HepG2 (cell line): ENCODE results near the gene TMED6. TPM values are rescaled to one million over a fixed set of nuclear protein-coding genes. Genes with fewer than 3 reads are reported as not detected.

Source experiments
- ATM ChIP-seq: fragments of 450-650 bp; IDR thresholded peaks from 2 replicates; pipeline ENCODE4 v1.7.1; 2017; ENCODE audit warnings: mild to moderate bottlenecking, borderline replicate concordance
- BORCS8-MEF2B ChIP-seq: sonication (generic); formaldehyde crosslinking; IDR thresholded peaks from 2 replicates; pipeline ENCODE4 v1.8.0; 2022; ENCODE audit warnings: mild to moderate bottlenecking, missing genetic modification reagents
- PAWR ChIP-seq: sonication (generic); formaldehyde crosslinking; IDR thresholded peaks from 2 replicates; pipeline ENCODE4 v1.4.0; 2020; ENCODE audit warnings: missing genetic modification reagents, mild to moderate bottlenecking, borderline replicate concordance
- PHF20 ChIP-seq: sonication (generic); formaldehyde crosslinking; IDR thresholded peaks from 2 replicates; pipeline ENCODE4 v1.5.0; 2020; ENCODE audit warnings: mild to moderate bottlenecking, missing genetic modification reagents
- ZNF235 ChIP-seq: sonication (generic); formaldehyde crosslinking; IDR thresholded peaks from 2 replicates; pipeline ENCODE4 v1.8.1; 2023; ENCODE audit warnings: mild to moderate bottlenecking, missing genetic modification reagents, borderline replicate concordance
- ZNF883 ChIP-seq: sonication (generic); formaldehyde crosslinking; IDR thresholded peaks from 2 replicates; pipeline ENCODE4 v1.5.1; 2020; ENCODE audit warnings: mild to moderate bottlenecking, missing genetic modification reagents; ENCODE audit errors: not compliant biosample characterization
- polyA plus RNA-seq, 8 experiments: library from polyadenylated mRNA; depleted of rRNA in 3 of 8; stranded (reverse) in 7 of 8; unstranded in 1 of 8; fragments of >200 nt; fragmentation: Illumina TruSeq in 4 of 8; extraction: Trizol in 4 of 8; gene quantifications; 2 replicates each; pipeline versions ENCODE4 v1.2.1 to v1.2.3, GENCODE V29; 2011 to 2016; ENCODE audit warnings: low read depth in 4 of 8, missing spikeins in 1 of 8, mixed read lengths in 1 of 8; ENCODE audit not compliant: insufficient read depth in 1 of 8
- total RNA-seq, 5 experiments: library from RNA; depleted of rRNA; stranded (reverse); fragments of >200 nt; fragmentation: Illumina TruSeq; extraction: Trizol; gene quantifications; 2 replicates each; pipeline ENCODE4 v1.2.3, GENCODE V29; 2016; ENCODE audit warnings: low read depth in 1 of 5
- TF ChIP-seq, protein P1 (sequence below): sonication (generic); formaldehyde crosslinking; IDR thresholded peaks from 2 replicates; pipeline ENCODE4 v1.4.0; 2020; ENCODE audit warnings: missing genetic modification reagents
- TF ChIP-seq, protein P2 (sequence below): sonication (generic); formaldehyde crosslinking; IDR thresholded peaks from 2 replicates; pipeline ENCODE4 v1.4.0; 2020; ENCODE audit warnings: missing genetic modification reagents
- TF ChIP-seq, protein P3 (sequence below): sonication (generic); formaldehyde crosslinking; conservative IDR thresholded peaks from 2 replicates; pipeline ENCODE4 v1.5.0; 2020; ENCODE audit warnings: missing genetic modification reagents
- TF ChIP-seq, protein P4 (sequence below): IDR thresholded peaks from 2 replicates; pipeline ENCODE4 v1.6.1; 2016; ENCODE audit warnings: low read depth, missing genetic modification reagents, missing compliant biosample characterization

The TMED6 gene
- total and polyA plus RNA-seq, 2 of the 13 experiments (the other 11 are each of a cell fraction or from before 2014, with no cell fraction given) = 9.8 to 14.4 TPM

DNA sequence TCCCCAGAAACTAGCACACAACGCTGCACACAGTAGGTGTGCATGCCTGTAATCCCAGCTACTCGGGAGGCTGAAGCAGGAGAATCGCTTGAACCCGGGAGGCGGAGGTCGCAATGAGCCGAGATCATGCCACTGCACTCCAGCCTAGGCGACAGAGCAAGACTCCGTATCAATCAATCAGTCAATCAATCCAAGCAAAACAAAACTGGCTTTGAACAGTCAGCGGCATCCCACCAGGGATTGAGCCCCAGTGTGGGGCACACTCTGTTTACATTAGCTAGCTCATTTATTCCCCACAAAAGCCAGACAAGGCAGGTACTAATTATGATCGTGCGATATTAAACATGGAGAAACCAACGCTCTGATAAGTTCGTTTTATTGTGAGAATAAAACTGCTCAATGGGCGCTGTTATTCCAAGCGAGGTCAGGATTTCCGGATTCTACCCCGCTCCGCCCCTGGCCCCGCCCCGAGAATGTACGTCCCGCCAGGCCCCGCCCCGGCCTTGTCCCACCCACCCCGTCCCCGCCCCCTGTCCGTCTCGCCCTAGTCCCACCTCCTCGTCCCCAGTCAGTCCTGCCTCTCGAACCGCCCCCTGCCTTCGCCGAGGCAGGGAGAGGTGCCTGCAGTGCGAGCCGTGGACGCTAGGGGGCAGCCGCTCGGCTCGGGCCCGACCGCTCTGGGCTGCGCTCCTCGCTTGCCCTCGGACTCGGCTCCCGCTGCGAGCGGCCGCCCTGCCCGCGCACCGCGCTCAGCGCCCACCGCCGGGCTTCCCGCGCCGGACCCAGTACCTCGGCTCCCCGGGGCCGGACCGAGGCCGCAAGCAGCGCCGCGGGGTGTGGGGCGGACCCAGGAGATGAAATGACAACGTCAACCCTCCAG, 40.7 kb downstream of the TMED6 start, which contains the start of gene VPS4A (continued):
- no peak for TF ChIP-seq ZNF883 (CRISPR knock-in tag)
- TF ChIP-seq, protein P1, sequence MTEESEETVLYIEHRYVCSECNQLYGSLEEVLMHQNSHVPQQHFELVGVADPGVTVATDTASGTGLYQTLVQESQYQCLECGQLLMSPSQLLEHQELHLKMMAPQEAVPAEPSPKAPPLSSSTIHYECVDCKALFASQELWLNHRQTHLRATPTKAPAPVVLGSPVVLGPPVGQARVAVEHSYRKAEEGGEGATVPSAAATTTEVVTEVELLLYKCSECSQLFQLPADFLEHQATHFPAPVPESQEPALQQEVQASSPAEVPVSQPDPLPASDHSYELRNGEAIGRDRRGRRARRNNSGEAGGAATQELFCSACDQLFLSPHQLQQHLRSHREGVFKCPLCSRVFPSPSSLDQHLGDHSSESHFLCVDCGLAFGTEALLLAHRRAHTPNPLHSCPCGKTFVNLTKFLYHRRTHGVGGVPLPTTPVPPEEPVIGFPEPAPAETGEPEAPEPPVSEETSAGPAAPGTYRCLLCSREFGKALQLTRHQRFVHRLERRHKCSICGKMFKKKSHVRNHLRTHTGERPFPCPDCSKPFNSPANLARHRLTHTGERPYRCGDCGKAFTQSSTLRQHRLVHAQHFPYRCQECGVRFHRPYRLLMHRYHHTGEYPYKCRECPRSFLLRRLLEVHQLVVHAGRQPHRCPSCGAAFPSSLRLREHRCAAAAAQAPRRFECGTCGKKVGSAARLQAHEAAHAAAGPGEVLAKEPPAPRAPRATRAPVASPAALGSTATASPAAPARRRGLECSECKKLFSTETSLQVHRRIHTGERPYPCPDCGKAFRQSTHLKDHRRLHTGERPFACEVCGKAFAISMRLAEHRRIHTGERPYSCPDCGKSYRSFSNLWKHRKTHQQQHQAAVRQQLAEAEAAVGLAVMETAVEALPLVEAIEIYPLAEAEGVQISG (CRISPR knock-in tag) = peak; percentile 98
- TF ChIP-seq ATM = no peak
- TF ChIP-seq, protein P2, sequence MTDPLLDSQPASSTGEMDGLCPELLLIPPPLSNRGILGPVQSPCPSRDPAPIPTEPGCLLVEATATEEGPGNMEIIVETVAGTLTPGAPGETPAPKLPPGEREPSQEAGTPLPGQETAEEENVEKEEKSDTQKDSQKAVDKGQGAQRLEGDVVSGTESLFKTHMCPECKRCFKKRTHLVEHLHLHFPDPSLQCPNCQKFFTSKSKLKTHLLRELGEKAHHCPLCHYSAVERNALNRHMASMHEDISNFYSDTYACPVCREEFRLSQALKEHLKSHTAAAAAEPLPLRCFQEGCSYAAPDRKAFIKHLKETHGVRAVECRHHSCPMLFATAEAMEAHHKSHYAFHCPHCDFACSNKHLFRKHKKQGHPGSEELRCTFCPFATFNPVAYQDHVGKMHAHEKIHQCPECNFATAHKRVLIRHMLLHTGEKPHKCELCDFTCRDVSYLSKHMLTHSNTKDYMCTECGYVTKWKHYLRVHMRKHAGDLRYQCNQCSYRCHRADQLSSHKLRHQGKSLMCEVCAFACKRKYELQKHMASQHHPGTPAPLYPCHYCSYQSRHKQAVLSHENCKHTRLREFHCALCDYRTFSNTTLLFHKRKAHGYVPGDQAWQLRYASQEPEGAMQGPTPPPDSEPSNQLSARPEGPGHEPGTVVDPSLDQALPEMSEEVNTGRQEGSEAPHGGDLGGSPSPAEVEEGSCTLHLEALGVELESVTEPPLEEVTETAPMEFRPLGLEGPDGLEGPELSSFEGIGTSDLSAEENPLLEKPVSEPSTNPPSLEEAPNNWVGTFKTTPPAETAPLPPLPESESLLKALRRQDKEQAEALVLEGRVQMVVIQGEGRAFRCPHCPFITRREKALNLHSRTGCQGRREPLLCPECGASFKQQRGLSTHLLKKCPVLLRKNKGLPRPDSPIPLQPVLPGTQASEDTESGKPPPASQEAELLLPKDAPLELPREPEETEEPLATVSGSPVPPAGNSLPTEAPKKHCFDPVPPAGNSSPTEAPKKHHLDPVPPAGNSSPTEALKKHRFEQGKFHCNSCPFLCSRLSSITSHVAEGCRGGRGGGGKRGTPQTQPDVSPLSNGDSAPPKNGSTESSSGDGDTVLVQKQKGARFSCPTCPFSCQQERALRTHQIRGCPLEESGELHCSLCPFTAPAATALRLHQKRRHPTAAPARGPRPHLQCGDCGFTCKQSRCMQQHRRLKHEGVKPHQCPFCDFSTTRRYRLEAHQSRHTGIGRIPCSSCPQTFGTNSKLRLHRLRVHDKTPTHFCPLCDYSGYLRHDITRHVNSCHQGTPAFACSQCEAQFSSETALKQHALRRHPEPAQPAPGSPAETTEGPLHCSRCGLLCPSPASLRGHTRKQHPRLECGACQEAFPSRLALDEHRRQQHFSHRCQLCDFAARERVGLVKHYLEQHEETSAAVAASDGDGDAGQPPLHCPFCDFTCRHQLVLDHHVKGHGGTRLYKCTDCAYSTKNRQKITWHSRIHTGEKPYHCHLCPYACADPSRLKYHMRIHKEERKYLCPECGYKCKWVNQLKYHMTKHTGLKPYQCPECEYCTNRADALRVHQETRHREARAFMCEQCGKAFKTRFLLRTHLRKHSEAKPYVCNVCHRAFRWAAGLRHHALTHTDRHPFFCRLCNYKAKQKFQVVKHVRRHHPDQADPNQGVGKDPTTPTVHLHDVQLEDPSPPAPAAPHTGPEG = peak; percentile 72
- TF ChIP-seq, protein P3, sequence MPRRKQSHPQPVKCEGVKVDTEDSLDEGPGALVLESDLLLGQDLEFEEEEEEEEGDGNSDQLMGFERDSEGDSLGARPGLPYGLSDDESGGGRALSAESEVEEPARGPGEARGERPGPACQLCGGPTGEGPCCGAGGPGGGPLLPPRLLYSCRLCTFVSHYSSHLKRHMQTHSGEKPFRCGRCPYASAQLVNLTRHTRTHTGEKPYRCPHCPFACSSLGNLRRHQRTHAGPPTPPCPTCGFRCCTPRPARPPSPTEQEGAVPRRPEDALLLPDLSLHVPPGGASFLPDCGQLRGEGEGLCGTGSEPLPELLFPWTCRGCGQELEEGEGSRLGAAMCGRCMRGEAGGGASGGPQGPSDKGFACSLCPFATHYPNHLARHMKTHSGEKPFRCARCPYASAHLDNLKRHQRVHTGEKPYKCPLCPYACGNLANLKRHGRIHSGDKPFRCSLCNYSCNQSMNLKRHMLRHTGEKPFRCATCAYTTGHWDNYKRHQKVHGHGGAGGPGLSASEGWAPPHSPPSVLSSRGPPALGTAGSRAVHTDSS = 0 out of 2 replicates have a peak, but pooled peaks have one; percentile 65
- peak; percentile 78 for TF ChIP-seq BORCS8-MEF2B (CRISPR knock-in tag)
- TF ChIP-seq, protein P4, sequence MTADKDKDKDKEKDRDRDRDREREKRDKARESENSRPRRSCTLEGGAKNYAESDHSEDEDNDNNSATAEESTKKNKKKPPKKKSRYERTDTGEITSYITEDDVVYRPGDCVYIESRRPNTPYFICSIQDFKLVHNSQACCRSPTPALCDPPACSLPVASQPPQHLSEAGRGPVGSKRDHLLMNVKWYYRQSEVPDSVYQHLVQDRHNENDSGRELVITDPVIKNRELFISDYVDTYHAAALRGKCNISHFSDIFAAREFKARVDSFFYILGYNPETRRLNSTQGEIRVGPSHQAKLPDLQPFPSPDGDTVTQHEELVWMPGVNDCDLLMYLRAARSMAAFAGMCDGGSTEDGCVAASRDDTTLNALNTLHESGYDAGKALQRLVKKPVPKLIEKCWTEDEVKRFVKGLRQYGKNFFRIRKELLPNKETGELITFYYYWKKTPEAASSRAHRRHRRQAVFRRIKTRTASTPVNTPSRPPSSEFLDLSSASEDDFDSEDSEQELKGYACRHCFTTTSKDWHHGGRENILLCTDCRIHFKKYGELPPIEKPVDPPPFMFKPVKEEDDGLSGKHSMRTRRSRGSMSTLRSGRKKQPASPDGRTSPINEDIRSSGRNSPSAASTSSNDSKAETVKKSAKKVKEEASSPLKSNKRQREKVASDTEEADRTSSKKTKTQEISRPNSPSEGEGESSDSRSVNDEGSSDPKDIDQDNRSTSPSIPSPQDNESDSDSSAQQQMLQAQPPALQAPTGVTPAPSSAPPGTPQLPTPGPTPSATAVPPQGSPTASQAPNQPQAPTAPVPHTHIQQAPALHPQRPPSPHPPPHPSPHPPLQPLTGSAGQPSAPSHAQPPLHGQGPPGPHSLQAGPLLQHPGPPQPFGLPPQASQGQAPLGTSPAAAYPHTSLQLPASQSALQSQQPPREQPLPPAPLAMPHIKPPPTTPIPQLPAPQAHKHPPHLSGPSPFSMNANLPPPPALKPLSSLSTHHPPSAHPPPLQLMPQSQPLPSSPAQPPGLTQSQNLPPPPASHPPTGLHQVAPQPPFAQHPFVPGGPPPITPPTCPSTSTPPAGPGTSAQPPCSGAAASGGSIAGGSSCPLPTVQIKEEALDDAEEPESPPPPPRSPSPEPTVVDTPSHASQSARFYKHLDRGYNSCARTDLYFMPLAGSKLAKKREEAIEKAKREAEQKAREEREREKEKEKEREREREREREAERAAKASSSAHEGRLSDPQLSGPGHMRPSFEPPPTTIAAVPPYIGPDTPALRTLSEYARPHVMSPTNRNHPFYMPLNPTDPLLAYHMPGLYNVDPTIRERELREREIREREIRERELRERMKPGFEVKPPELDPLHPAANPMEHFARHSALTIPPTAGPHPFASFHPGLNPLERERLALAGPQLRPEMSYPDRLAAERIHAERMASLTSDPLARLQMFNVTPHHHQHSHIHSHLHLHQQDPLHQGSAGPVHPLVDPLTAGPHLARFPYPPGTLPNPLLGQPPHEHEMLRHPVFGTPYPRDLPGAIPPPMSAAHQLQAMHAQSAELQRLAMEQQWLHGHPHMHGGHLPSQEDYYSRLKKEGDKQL (CRISPR knock-in tag) = 0 out of 2 replicates have a peak, but pooled peaks have one; percentile 14
- TF ChIP-seq PHF20 (CRISPR knock-in tag) = peak; percentile 81
- TF ChIP-seq PAWR = no peak
- peak; percentile 47; the same call in 1 of the 2 replicates for TF ChIP-seq ZNF235 (CRISPR knock-in tag)
